Stimulated activated CD4-positive, alpha-beta T cell treated with anti-CD3 and anti-CD28 coated beads, Interleukin-15, amount 100 ng/mL, for 48 hours (primary cell): Measurements from ENCODE around the gene CDK14.
"Not testable (repeated sequence)": the region's sequence is repeated elsewhere in the genome, so short reads cannot be mapped to it uniquely, and the experiment has no call there.

ENCODE experiments used
- DNase-seq, 2 donors: peaks; one replicate each; pipeline ENCODE4 v3.0.0-alpha.2; 2020; ENCODE audit warnings: low read depth in 2 of 2

Gene CDK14

GRCh38 chr7:90629297-90629918 lies 33.3 kb downstream of the CDK14 start:
- no peak for DNase-seq

GRCh38 chr7:90631502-90631901 lies 35.4 kb downstream of the CDK14 start:
- DNase-seq: no peak

- DNase-seq: not testable (repeated sequence)
These were observed 43.6 kb downstream of the CDK14 start for GRCh38 chr7:90639683-90640082.

- no peak for DNase-seq
These were observed 46.9 kb downstream of the CDK14 start for GRCh38 chr7:90642978-90643377.

GRCh38 chr7:90645784-90646183 lies 49.7 kb downstream of the CDK14 start:
- no peak for DNase-seq

GRCh38 chr7:90648107-90648506 lies 52.0 kb downstream of the CDK14 start:
- DNase-seq: no peak

- DNase-seq: no peak
These were observed 52.7 kb downstream of the CDK14 start for GRCh38 chr7:90648834-90649233.

GRCh38 chr7:90654718-90655427 lies 58.8 kb downstream of the CDK14 start:
- DNase-seq: no peak

GRCh38 chr7:90655566-90655965 lies 59.4 kb downstream of the CDK14 start:
- DNase-seq: no peak

- DNase-seq: no peak
These were observed 61.4 kb downstream of the CDK14 start for GRCh38 chr7:90657481-90657880.

GRCh38 chr7:90660100-90660499 lies 64.0 kb downstream of the CDK14 start:
- no peak for DNase-seq

GRCh38 chr7:90660819-90661218 lies 64.7 kb downstream of the CDK14 start:
- DNase-seq: no peak

GRCh38 chr7:90661290-90662151 lies 65.4 kb downstream of the CDK14 start:
- DNase-seq: no peak

GRCh38 chr7:90663176-90663575 lies 67.1 kb downstream of the CDK14 start:
- DNase-seq: no peak

GRCh38 chr7:90666186-90666585 lies 70.1 kb downstream of the CDK14 start:
- no peak for DNase-seq

- DNase-seq: no peak
These were observed 72.9 kb downstream of the CDK14 start for GRCh38 chr7:90668992-90669391.

- DNase-seq: no peak
These were observed 73.4 kb downstream of the CDK14 start for GRCh38 chr7:90669492-90669891.

- no peak for DNase-seq
These were observed 75.5 kb downstream of the CDK14 start for GRCh38 chr7:90671571-90671970.

- no peak for DNase-seq
These were observed 76.1 kb downstream of the CDK14 start for GRCh38 chr7:90672210-90672609.

- DNase-seq: no peak
These were observed 78.5 kb downstream of the CDK14 start for GRCh38 chr7:90674625-90675024.

- DNase-seq: no peak
These were observed 79.9 kb downstream of the CDK14 start for GRCh38 chr7:90675982-90676381.

- no peak for DNase-seq
These were observed 81.6 kb downstream of the CDK14 start for GRCh38 chr7:90677486-90678404.
